DMS53 treated with DMSO at 0.1 percent for 48 hours (cell line): ENCODE measurements around the gene NEMP1.

Experiments used
- DNase-seq: peaks from one replicate; lab custom pipeline; 2025; ENCODE audit not compliant: unreplicated experiment; lab: John Stamatoyannopoulos, UW

Gene NEMP1

DNA sequence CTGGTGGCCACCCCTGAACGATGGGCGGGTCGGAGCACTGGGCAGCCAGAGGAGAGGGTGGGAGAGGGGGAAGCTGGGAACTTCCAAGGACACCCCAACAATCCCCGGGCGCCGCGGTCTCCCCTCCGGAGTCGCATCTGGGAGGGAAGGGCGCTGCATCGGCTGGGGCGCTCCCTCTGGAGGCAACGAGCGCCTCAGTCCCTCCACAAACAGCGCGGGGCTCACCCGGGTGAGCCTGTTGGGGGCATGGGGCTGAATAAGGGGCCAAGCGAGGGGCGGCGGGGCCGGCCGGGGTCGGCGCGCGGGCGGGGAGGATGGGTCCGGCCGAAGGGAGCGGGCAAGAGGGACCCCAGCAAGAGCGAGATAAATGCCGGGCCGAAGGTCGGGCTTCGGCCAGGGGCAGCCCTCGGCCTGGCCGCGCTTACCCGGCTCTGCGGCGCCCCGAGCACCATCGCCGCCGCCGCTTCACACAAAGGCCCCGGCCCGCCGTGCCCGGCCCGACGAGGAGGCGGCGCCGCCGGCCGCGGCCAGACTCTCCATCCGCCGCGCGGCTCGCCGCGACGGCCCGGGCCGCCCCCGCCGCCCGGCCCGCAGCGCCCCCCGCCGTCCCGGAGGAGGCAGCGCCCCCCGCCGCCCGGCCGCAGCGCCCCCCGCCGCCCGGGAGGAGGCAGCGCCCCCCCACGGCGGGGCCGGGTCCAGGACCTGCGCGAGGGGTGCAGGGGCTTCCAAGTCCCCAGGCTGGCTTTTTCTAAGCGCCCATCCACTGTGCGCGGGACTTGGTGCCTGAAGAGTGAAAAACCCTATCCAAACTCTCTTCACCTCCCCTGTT lies 72.4 kb downstream of the NEMP1 start, which contains the start of gene ZBTB39:
ZBTB39 (minus strand) TSS at position 567 of the 829 bp plus-strand sequence. CDS start 1,629 bp downstream, outside the sequence.
- DNase-seq: peak; percentile 36
